T-helper 22 cell (primary cell): ENCODE measurements around the gene SF3A2.

Experiments used
- DNase-seq: peaks from one replicate; pipeline ENCODE4 v3.0.0-alpha.2; 2020; ENCODE audit warnings: low read depth

The SF3A2 gene

DNA sequence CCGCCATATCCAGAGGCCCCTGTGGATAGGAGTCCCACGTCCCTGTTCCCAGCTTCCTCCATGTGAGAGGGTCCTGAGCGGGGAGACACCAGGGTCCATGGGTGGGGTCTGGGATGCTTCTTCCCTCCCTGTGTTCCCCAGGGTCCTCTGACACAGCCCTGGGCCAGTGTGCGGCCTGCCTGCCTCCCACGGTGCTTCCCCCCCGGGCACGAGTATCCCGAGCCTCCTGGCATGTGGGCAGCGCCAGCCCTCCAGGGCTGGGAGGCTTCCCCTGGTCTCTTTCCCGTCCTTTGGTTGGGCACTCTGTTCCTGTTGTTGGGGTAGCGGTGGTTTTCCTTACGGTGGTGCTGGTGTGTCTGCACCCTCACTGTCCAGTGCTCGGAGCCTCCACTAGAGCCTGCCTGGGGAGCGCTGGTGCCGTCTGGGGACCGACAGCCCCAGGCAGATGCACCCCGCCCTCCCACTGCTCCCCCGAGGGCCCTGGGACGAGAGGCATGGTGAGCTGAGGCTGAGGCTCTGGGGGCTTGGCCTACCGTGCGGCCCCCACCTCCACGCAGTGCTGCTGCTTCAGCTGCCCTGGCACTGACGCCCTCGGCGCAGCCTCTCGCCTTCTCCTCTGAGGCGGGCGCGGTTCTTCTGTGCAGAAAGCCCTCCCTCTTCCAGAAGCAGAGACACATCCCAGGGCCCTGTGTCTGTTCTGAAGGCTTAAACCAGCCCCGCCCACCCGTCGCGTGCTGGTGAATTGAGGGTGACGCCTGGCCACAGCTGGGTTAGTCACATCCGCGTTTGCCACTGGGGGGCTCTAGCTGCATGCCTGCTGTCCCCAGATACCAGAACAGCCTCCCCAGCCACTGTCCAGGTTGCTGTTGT is 28.4 kb upstream of the SF3A2 start:
- DNase-seq = no peak

DNA sequence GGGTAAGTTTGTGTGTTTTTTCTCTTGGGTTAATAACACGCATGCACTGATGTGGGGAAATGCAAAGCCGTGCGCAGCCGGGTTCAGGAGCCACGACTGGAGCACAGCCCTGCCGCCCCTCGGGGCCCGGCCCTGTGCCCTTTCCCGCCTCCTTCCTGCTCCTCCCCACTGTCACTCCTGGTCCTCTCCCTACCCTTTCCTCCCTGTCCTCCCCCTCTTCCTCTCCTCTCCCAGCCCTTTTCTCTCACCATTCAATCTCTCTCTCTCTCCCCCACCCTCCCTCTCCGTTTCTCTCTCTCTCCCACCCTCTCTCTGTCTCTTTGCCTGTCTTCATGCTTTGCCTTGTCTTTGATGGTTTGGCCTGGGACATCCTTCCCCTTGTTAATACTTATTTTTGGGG is 27.6 kb upstream of the SF3A2 start:
- DNase-seq = no peak

DNA sequence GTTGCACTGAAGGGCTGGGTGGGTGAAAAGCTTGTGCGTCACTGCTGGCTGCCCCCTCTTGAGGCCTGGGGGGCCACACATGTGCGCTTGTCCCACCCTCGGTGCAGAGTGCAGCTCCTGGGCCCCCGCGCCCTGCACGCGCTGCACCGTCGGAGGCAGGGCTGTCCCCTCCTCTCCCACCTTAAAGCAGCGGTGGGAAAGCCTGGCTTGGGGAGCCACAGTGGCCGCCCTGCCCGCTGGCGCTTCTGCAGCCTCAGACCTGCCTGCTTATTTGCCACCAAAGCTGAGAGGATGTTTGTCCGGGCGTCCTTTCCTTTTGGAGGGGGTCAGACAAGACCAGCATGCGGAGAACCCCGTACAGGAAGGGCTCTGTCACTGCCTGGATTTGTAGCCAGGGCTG is 27.2 kb upstream of the SF3A2 start:
- DNase-seq = no peak

DNA sequence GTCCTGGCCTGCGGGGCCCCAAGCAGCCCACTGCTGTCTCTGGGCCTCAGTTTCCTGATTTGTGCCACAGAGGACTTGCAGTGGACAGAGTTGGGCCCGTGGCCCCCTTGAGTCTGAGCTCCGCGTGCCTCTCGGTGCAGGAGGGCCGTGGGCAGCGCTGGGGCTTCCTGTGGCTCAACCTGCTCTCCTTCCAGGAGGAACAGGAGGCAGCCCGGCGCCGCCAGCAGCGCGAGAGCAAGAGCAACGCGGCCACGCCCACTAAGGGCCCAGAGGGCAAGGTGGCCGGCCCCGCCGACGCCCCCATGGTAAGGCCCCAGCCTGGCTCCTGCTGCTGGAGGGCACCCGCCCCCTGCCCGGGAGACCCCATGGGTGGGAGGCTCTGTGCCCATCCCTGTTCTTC is 26.4 kb upstream of the SF3A2 start:
- DNase-seq = no peak

DNA sequence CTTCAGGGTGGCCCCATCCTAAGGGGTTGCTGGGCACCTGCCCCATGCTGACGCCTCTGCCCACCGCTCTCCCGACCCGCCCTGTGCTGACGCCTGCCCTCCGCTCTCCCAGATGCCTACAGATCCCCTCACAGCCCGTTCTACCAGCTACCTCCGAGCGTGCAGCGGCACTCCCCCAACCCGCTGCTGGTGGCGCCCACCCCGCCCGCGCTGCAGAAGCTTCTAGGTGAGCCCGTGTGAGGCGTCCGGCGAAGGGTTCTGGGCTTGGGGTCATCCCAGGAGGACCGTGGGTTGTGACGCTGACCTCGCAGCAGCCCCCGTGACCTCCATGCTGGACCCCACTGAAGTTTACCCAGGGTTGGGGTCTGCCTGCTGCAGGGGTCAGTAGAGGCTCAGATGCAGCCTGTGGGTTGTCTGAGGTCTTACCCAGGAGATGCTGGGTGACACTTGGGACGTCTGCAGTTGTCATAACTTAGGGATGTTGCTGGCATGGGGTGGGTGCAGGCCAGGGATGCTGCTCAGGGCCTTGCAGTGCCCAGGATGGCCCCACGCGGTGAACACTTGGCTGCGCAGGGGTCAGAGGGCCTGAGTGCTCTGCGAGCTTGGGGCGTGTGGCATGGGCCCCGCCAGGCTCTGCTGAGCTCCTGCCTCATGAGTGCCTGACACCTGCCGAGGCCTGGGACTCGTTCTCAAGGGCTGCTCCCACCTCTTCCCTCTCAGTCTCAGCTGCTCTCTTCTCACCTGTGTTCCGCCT is 25.5 kb upstream of the SF3A2 start:
- DNase-seq = no peak

DNA sequence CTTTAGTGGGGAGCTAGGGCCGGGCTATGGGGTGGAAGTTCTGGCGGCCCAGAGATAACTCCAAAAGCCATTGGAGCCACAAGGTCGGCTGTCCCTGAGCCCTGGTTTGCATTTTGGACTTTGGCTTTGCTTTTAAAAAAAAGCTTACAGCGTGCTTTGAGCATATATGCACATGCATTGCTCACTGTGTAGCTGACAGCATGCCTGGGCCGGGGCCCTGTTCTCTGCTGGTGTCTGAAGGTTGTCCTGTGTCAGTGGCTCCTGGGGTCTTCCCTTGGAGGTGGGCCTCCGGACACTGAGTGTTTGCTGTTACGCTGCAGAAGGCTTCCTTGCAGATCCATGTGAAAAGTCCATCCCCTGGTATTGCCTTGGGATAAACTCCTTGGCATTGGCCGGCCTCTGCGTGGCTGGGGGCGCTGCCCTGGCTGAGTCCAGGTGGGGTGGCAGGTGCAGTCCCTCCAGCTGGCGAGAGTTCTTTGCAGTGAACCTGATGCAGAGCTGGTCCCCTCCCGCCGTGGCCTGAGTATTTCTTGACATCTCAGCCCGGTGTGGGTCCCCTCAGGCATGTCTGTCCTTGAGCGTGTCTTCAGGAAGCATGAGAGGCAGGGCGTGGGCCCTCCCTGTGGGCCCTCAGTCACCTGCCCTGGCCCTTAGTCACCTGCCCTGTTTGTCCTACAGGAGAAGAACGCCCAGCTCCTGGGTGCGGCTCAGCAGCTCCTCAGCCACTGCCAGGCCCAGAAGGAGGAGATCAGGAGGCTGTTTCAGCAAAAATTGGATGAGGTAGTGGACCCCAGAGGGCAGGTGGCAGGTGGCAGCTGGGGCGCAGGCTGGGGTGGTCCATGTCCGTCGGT is 23.5 kb upstream of the SF3A2 start:
- no peak for DNase-seq

DNA sequence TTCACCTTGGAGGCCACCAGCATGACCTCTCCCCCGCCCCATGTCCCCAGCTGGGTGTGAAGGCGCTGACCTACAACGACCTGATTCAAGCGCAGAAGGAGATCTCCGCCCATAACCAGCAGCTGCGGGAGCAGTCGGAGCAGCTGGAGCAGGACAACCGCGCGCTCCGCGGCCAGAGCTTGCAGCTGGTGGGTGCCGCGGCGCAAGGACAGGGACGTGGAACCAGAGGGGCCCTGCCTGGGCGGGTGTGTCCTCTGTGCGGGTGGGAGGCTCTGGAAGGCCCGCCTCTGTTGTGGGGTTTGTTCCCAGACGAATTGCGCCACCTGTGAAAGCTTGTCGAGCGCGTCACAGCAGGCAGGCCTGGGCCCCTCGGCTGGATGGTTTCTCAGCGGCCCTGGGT is 22.8 kb upstream of the SF3A2 start:
- DNase-seq = no peak

DNA sequence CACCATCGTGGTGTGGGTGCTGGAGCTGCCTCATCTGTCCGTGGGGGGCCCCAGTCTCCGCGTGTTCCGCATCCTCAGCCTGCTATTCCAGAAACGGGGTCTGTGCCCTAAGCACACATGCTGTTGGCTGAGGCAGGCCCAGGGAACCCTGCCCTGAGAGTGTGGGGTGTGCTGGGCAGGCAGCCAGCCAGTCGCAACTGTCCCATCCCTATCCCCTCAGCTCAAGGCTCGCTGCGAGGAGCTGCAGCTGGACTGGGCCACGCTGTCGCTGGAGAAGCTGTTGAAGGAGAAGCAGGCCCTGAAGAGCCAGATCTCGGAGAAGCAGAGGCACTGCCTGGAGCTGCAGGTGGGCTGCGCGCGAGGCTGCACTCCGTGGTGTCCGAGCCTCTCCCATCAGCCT is 22.4 kb upstream of the SF3A2 start:
- DNase-seq = no peak

DNA sequence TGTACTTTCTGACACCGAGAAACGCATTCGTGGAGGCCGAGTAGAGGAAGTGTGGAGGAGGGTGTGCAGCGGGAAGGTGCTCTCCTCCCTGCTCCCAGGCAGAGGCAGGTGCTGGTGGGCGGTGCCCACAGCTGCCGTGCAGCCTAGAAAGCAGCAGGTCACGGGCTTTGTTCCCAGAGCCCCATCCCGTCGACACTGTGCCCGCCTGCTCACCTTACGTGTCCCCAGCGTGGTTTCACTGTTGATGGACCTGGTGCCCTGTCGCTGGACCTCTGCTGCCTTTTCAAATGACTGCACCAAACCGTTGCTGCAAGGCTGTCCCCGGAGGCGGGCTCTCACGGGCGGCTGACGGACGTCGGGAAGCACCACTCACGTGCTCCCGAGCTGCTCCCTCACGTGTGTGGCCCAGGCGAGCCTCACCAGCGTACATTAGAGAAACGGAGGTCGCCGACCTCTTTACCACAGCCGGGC is 21.3 kb upstream of the SF3A2 start:
- no peak for DNase-seq

DNA sequence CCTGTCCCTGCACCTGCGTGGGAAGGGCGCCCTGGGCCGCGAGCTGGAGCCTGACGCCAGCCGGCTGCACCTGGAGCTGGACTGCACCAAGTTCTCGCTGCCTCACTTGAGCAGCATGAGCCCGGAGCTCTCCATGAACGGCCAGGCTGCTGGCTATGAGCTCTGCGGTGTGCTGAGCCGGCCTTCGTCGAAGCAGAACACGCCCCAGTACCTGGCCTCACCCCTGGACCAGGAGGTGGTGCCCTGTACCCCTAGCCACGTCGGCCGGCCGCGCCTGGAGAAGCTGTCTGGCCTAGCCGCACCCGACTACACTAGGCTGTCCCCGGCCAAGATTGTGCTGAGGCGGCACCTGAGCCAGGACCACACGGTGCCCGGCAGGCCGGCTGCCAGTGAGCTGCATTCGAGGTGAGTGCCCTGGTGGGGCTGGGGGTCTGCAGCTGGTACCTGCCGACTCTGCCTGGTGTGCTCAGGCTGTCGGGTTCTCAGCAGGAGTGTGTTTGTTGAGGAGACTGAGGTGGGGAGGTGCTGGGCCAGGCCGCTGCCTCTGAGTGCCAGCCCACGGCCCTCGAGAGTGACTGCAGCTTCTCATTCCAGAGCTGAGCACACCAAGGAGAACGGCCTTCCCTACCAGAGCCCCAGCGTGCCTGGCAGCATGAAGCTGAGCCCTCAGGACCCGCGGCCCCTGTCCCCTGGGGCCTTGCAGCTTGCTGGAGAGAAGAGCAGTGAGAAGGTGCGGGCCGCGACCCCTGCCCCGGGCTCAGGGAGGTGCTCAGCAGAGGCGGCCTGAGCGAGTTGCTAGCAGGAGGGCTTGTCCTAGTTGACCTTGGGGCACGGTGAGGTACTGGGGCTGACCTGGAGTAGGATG is 20.0 kb upstream of the SF3A2 start:
- no peak for DNase-seq

DNA sequence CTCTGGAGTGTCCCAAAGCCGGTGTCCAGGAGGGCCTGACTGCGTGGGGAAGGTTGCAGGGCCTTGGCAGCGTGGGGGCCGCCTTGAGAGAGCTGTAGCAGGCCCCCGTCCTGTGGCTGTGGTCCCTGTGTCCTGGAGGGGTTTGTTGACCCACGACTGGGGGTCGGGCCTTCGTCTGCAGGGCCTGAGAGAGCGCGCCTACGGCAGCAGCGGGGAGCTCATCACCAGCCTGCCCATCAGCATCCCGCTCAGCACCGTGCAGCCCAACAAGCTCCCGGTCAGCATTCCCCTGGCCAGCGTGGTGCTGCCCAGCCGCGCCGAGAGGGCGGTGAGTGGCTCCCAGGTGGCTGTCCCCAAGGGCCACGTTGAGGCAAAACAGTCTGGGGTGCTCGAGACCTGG is 19.0 kb upstream of the SF3A2 start:
- no peak for DNase-seq

DNA sequence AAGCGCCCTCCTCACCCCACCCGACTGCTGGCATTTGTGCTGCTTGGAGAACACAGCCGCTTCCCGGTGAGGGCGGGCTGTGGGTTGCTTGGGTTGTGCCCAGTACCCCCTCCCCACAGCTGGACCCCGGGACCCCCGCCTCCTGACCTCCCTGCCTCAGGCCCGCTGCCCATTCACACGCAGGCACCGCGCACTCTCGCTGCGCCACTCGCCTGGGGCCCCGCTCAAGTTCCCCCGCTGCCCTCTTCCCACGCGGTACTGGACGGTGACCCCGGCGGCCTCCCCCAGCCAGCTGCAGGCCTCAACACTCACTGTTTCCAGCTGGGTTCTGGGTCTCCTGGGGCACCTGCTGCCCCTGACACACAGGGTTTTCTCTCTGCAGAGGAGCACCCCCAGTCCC is 16.9 kb upstream of the SF3A2 start:
- DNase-seq = no peak

DNA sequence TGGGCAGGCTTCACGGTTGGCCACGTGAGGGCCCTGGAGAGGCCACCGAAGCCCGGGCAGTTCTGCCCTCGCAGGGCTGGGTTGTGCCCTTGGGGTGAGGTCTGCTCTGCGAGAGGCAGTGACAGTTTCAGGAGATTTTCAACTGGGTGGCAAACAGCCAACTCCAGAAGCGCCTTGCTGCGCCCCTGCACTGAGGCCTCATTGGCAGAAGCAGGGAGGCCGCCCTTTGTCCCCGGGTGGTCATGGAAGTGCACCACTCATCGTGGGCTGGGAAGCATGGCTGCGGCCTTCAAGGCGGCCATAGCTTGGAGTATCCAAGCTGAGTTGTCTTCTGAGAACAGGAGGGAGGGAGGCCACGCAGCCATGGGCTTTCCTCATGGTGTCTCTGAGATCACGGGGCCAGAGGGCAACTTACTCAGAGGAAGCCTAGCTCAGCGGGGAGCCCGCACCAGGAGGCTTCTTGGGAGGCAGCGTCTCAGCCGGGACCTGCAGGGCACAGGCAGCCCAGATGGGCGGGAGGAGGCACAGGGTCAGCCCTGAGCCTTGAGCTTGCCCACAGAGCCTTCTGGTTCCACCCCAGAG is 15.3 kb upstream of the SF3A2 start:
- DNase-seq = no peak

DNA sequence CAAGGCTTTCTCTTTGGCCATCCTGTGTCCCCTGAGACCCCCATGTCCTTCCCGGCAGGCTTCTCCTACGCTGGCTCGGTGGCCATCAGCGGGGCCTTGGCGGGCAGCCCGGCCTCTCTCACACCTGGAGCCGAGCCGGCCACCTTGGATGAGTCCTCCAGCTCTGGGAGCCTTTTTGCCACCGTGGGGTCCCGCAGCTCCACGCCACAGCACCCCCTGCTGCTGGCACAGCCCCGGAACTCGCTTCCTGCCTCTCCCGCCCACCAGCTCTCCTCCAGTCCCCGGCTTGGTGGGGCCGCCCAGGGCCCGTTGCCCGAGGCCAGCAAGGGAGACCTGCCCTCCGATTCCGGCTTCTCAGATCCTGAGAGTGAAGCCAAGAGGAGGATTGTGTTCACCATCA is 14.7 kb upstream of the SF3A2 start:
- DNase-seq = no peak

DNA sequence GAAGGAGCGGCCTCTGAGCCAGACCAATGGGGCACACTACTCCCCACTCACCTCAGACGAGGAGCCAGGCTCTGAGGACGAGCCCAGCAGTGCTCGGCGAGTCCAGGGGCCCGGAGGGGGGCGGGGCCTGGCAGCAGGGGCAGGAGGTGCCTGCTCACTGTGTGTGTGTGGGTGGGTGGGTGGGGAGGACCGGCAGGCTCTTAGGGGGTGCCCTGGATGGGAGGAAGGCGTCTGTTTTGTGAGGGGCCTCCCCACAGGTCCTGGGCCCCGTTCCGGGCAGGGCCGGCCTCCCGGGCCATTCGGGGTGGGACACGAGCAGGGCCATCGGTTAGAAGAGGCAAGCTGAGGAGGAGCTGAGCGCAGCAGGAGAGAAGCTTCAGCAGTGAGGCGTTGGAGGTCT is 13.2 kb upstream of the SF3A2 start:
- DNase-seq = no peak

DNA sequence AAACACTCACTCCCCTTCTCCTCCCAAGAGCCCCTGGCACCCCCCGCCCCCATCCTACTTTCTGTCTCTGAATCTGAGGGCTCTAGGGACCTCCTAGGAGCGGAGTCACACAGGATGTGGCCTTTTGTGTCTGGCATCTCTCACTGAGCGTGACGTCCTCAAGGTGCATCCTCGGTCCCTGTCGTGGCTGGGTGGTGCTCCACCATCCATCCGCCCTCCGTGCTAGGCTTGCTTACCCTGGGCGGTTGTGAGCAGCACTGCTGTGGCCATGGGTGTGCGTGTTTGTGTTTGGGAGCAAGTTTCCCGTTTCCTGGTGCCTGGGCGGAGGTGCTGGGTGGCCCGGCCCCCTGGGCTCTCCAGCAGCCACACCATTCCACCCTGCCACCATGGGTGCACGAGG is 12.7 kb upstream of the SF3A2 start:
- DNase-seq = no peak

DNA sequence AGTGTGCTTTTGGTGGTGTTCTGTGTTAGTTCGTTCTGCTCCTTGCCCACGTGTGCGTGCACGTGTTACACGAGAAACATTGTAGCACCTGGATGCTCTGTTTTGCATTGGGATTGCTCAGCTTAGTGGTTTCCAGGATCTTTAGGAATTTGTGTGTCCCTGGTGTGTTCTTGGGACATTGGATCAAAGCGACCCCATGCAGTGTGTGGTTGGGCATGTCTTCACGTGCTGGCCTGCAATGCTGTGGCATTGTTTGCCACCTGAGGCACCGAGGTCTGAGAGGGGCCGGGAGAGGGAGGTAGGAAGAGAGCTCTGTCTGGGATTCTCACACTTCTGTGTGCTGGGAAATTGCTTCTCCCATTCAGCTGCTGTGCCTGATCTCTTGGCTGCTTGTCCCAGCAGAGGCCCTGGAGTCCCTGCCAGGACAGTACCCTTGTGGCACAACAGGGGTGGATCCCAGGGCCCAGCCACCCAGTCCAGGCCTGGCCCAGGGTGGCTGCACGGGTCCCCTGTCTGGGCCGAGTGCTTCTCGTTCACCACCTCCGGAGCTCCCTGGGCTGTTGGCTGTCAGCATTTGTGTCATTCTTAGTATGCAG is 11.8 kb upstream of the SF3A2 start:
- DNase-seq = no peak

DNA sequence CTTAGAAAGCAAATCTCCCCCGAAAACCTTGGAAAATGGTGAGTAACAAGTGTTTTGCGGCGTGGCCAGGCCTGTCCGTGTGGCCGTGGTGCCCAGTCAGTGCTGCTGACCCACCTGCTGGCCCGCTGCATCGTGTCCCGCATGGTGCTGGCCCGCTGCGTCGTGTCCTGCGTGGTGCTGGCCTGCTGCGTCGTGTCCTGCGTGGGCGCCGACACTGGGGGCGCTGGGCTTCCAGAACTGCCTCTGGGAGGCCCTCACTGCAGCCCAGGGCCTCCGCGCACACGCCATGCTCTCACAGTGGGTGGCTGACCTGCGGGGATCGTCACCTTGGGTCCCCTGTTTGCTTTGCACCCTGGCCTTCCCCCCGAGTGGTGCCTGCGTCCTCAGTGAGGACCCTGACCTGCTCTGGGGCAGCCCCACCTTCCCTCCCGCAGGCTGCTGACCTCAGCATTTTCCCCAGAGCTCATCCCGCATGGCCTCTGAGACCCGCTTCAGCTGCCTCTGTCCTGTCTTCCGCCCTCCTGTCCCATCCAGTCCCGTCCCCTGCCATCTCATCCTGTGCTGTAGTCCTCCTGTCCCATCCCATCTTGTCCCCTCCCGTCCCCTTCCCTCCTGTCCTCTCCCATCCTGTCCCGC is 11.1 kb upstream of the SF3A2 start:
- DNase-seq = no peak

DNA sequence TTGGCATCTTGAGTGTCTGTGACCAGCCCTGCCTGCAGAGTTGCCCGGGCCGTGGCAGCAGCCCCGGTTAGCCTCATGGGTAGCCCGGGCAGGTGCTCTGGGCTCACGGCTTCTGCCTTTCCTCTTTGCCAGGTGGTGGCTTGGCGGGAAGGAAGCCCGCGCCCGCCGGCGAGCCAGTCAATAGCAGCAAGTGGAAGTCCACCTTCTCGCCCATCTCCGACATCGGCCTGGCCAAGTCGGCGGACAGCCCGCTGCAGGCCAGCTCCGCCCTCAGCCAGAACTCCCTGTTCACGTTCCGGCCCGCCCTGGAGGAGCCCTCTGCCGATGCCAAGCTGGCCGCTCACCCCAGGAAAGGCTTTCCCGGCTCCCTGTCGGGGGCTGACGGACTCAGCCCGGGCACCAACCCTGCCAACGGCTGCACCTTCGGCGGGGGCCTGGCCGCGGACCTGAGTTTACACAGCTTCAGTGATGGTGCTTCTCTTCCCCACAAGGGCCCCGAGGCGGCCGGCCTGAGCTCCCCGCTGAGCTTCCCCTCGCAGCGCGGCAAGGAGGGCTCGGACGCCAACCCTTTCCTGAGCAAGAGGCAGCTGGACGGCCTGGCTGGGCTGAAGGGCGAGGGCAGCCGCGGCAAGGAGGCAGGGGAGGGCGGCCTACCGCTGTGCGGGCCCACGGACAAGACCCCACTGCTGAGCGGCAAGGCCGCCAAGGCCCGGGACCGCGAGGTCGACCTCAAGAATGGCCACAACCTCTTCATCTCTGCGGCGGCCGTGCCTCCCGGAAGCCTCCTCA is 10.4 kb upstream of the SF3A2 start:
- no peak for DNase-seq
